Measurements from ENCODE around the gene TSPAN18. TPM values are rescaled to one million over a fixed set of nuclear protein-coding genes. Genes with fewer than 3 reads are reported as not detected.

The TSPAN18 gene
- total and polyA plus RNA-seq, 8 donors: 2.1 to 60.3 (median 11.0) TPM

- Histone ChIP-seq H3K27ac (no peak overlapping the region), H3K4me1 (peaks cover 0 to 20% (median 8%) of the 10 kb centered on the region in 4 donors), H3K27me3 (peaks cover 0 to 5% (median 0%) of the 10 kb centered on the region in 3 donors), H3K4me3 (no peak overlapping the region), H3K36me3 (peaks cover 0 to 41% (median 3%) of the 10 kb centered on the region in 4 donors), H3K9me3 (no peaks in the 10 kb centered on the region)
- WGBS, 5 donors: 61 to 71% (median 66%) methylated on average over 8 of the region's 8 CpGs
- no peak for DNase-seq
- intact Hi-C loops (cut with DNase I; ENCODE audit: low total_unique reads): no loop called here
- no peak for TF ChIP-seq POLR2A (IDR thresholded peaks at IDR 0.05)
- no peak for TF ChIP-seq EP300 (IDR thresholded peaks at IDR 0.05)
Measured at GRCh38 chr11:44916331-44916730, 189.6 kb downstream of the TSPAN18 start.

- TF ChIP-seq POLR2A (IDR thresholded peaks at IDR 0.05) (no peak), POLR2AphosphoS5 (IDR thresholded peaks at IDR 0.05) (no peak), EP300 (IDR thresholded peaks at IDR 0.05) (no peak)
- TF ChIP-seq, protein P1, sequence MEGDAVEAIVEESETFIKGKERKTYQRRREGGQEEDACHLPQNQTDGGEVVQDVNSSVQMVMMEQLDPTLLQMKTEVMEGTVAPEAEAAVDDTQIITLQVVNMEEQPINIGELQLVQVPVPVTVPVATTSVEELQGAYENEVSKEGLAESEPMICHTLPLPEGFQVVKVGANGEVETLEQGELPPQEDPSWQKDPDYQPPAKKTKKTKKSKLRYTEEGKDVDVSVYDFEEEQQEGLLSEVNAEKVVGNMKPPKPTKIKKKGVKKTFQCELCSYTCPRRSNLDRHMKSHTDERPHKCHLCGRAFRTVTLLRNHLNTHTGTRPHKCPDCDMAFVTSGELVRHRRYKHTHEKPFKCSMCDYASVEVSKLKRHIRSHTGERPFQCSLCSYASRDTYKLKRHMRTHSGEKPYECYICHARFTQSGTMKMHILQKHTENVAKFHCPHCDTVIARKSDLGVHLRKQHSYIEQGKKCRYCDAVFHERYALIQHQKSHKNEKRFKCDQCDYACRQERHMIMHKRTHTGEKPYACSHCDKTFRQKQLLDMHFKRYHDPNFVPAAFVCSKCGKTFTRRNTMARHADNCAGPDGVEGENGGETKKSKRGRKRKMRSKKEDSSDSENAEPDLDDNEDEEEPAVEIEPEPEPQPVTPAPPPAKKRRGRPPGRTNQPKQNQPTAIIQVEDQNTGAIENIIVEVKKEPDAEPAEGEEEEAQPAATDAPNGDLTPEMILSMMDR (IDR thresholded peaks at IDR 0.05): no peak
- Histone ChIP-seq H3K4me3 (no peak overlapping the region), H3K4me1 (peaks cover 0 to 14% (median 3%) of the 10 kb centered on the region in 4 donors), H3K27ac (no peak overlapping the region), H3K9me3 (no peaks in the 10 kb centered on the region), H3K36me3 (peaks cover 0 to 45% (median 3%) of the 10 kb centered on the region in 4 donors), H3K27me3 (peaks cover 0 to 5% (median 0%) of the 10 kb centered on the region in 3 donors)
- 60 to 73% (median 66%) methylated on average over 5 to 10 of the region's 10 CpGs for WGBS, 5 donors
- no peak for DNase-seq
- intact Hi-C loops (cut with DNase I; ENCODE audit: low total_unique reads): no loop called here
Measured at GRCh38 chr11:44916801-44917385, 190.1 kb downstream of the TSPAN18 start.

DNA sequence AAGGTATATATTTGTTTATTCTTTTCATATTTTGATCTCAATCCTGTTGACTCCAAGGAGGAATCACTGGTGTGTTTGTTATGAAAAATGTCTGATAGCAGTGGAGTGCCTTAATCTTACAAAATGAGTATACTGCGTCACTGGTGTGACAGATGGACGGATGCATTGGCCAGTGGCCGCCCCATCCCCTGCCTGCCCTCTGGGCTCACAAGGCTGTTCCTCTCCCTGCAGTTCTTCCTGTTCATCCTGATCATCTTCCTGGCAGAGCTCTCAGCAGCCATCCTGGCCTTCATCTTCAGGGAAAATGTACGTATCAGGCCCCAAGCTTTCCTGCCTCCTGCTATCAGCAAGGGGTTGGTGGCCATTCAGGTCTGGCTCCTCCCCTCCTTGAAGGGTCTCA, 191.0 kb downstream of the TSPAN18 start:
- no peak for TF ChIP-seq POLR2A (IDR thresholded peaks at IDR 0.05)
- TF ChIP-seq, protein P1 (IDR thresholded peaks at IDR 0.05): no peak
- no peak for TF ChIP-seq EP300 (IDR thresholded peaks at IDR 0.05)
- TF ChIP-seq POLR2AphosphoS5 (IDR thresholded peaks at IDR 0.05): no peak
- Histone ChIP-seq H3K27ac (no peak overlapping the region), H3K36me3 (peaks cover 0 to 47% (median 3%) of the 10 kb centered on the region in 4 donors), H3K27me3 (peaks cover 0 to 5% (median 0%) of the 10 kb centered on the region in 3 donors), H3K9me3 (no peaks in the 10 kb centered on the region), H3K4me3 (no peak overlapping the region), H3K4me1 (peaks cover 0 to 14% (median 0%) of the 10 kb centered on the region in 4 donors)
- DNase-seq: no peak
- intact Hi-C loops (cut with DNase I; ENCODE audit: low total_unique reads): no loop called here
- WGBS, 5 donors: 86 to 97% (median 94%) methylated on average over 4 of the region's 4 CpGs

DNA sequence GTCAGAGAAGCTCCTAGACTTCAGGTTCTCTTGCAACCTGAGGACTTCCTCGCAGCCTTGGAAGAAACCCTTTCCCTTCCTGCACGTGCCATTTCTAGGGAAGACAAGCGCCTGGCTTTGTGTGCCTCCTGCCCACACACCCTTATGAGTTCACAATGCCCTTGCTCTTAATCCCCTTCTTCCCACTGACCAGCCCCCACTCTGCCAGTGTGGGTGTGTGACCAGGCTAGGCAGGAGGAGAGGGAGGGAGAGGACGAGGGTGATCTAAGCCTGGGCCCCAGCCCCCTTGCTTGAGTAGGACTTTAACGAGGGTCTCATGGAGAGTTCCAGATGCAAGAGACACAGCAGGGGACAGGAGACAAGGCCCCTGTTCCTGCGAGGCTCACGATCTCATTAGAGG, 193.7 kb downstream of the TSPAN18 start:
- WGBS, 5 donors: 66 to 76% (median 72%) methylated on average over 7 of the region's 7 CpGs
- H3K9me3 ChIP-seq: no peaks in the 10 kb centered on the region
- no peak overlapping the region for H3K27ac ChIP-seq
- H3K4me3 ChIP-seq: no peak overlapping the region
- DNase-seq: no peak
- intact Hi-C loops (cut with DNase I; ENCODE audit: low total_unique reads): no loop called here
- H3K36me3 ChIP-seq: peaks cover 0 to 39% (median 5%) of the 10 kb centered on the region in 4 donors
- no peak for TF ChIP-seq EP300 (IDR thresholded peaks at IDR 0.05)
- no peak for TF ChIP-seq POLR2A (IDR thresholded peaks at IDR 0.05)
- TF ChIP-seq, protein P1 (IDR thresholded peaks at IDR 0.05): no peak
- no peak for TF ChIP-seq POLR2AphosphoS5 (IDR thresholded peaks at IDR 0.05)
- H3K27me3 ChIP-seq: peaks cover 0 to 5% (median 0%) of the 10 kb centered on the region in 3 donors
- H3K4me1 ChIP-seq: peaks cover 0 to 7% (median under 1%) of the 10 kb centered on the region in 4 donors

DNA sequence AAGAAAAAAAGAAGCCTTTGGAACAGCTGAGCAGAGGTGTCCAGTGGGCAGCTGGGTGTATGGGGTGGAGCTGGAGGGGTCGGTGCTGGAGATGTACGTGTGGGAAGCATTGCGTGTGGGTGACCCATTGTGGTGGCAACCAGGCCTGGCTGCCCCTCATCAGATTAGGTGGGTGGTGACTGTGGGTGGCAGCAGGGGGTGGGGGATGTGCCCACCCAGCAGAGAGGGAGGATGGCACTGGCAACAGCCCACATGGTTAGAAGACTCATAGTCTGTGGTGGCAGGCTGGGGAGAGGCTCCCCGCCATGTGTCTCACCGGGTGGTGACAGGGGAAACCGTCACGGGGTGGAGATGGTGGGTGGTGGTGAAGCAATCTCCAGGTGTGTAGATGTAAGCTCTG, 196.4 kb downstream of the TSPAN18 start:
- WGBS, 5 donors: 64 to 82% (median 80%) methylated on average over 6 to 7 of the region's 7 CpGs
- H3K27me3 ChIP-seq: peaks cover 0 to 4% (median 0%) of the 10 kb centered on the region in 3 donors
- intact Hi-C loops (cut with DNase I; ENCODE audit: low total_unique reads): no loop called here
- peaks cover 0 to 9% (median 2%) of the 10 kb centered on the region in 4 donors for H3K4me1 ChIP-seq
- TF ChIP-seq POLR2AphosphoS5 (IDR thresholded peaks at IDR 0.05): no peak
- no peak for TF ChIP-seq POLR2A (IDR thresholded peaks at IDR 0.05)
- TF ChIP-seq, protein P1 (IDR thresholded peaks at IDR 0.05): no peak
- no peak for TF ChIP-seq EP300 (IDR thresholded peaks at IDR 0.05)
- no peak overlapping the region for H3K4me3 ChIP-seq
- no peak overlapping the region for H3K27ac ChIP-seq
- peaks cover 0 to 32% (median 5%) of the 10 kb centered on the region in 4 donors for H3K36me3 ChIP-seq
- DNase-seq: no peak
- no peaks in the 10 kb centered on the region for H3K9me3 ChIP-seq

Measured in stomach (tissue), 9 donors.